Body of pancreas (tissue), 4 donors: ENCODE results near the gene MMP10. TPM values are rescaled to one million over a fixed set of nuclear protein-coding genes. Genes with fewer than 3 reads are reported as not detected.
"Not testable (repeated sequence)": the region's sequence is repeated elsewhere in the genome, so short reads cannot be mapped to it uniquely, and the experiment has no call there.

Experiments used
- ATAC-seq: fragments of 150-250 bp; one replicate; pipeline ENCODE4 v1.9.1; 2016
- DNase-seq, 4 donors: peaks; one replicate each; pipeline ENCODE4 v3.0.0-alpha.2; 2019
- H3K27ac ChIP-seq, 4 donors: fragments of 200-600 bp; sonication (generic); 1 replicate in 3 of 4; 2 replicates in 1 of 4; pipeline versions ENCODE4 v1.5.1 to v1.6.1; 2016 to 2019; ENCODE audit warnings: mild to moderate bottlenecking in 1 of 4, mixed read lengths in 1 of 4, moderate library complexity in 1 of 4
- H3K27me3 ChIP-seq, 2 donors: fragments of 200-600 bp; sonication (generic); one replicate each; pipeline ENCODE4 v1.6.0; 2016; ENCODE audit warnings: mild to moderate bottlenecking in 1 of 2
- H3K36me3 ChIP-seq, 2 donors: fragments of 200-600 bp; sonication (generic); replicated peaks in 1 of 2; 2 replicates each; pipeline ENCODE4 v1.5.1; 2016; ENCODE audit warnings: low read depth in 2 of 2; ENCODE audit not compliant: insufficient read depth in 1 of 2
- H3K4me1 ChIP-seq: fragments of 200-600 bp; sonication (generic); one replicate; pipeline ENCODE4 v1.6.0; 2016
- H3K4me3 ChIP-seq, 2 donors: fragments of 200-600 bp; sonication (generic); 1 replicate in 1 of 2; 2 replicates in 1 of 2; pipeline ENCODE4 v1.5.1; 2016 to 2019
- H3K9me3 ChIP-seq, 3 donors: fragments of 200-600 bp; sonication (generic); 1 replicate in 2 of 3; 2 replicates in 1 of 3; pipeline ENCODE4 v1.5.1; 2016
- POLR2A ChIP-seq, 3 donors: fragments of 450-650 bp; IDR thresholded peaks; one replicate each; pipeline ENCODE4 v1.6.1; 2016; ENCODE audit warnings: antibody characterized with exemption in 3 of 3, mild to moderate bottlenecking in 2 of 3
- WGBS, 2 donors: methylation state at CpG; one replicate each; pipeline ENCODE4 v1.1.5; 2017; 5-methylcytosine and 5-hydroxymethylcytosine counted together
- intact Hi-C: fragments of 100-400 bp; cut with DNase I; formaldehyde crosslinking; loops from one replicate; pipeline ENCODE4 v1.15.1; 2023
- total RNA-seq, 2 donors: library from RNA; depleted of rRNA; stranded (reverse); fragments of >200 nt; gene quantifications; one replicate each; pipeline ENCODE4 v1.1.0, GENCODE V29; 2016
- TF ChIP-seq, protein P1 (sequence below), 7 experiments: fragments of 450-650 bp in 4 of 7; fragments of 200-600 bp in 3 of 7; sonication (generic) in 3 of 7; IDR thresholded peaks; one replicate each; pipeline ENCODE4 v1.5.1; 2016 to 2019; ENCODE audit warnings: antibody characterized with exemption in 7 of 7

MMP10 gene
- total RNA-seq, 2 donors from 2014 or later = not detected

DNA sequence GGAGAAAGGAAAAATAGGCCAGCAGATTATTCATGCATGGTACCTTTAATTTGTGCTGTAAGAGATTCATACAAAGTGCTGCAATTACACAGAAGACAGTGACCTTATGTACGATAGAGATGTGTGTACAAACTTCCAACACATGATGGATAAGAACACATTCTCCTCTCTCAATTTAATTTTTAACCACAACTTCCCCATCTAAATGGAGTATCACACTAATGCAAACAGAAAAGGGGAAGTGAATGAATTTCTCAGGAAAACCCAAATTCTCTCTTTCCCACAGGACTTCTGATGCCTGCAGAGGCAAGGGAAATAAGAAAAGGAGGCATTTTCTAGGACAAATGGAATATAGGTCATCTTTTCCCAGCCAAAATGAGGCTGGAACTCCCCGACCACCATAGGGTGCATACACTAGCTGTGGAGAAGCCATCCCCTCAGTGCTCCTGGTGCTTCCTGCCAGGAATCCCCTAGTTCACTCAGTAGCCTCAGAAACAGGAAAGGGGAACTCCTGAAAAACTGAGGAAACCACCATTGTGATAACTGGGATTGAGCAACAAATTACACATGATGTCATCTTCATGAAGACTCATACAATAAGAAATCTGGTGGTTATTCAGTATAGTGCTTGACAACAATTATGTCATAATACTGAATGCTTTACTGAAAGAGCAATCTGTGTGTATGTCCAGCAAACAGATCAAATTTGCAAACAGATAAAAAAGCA, 22.4 kb downstream of the MMP10 start:
- H3K4me3 ChIP-seq = no peak overlapping the region
- ATAC-seq (peak; percentile 24), DNase-seq (peak in 1 of 4 donors; percentile 5)
- H3K27ac ChIP-seq = no peak overlapping the region
- no peak for TF ChIP-seq POLR2A (IDR thresholded peaks at IDR 0.05)
- TF ChIP-seq, protein P1, sequence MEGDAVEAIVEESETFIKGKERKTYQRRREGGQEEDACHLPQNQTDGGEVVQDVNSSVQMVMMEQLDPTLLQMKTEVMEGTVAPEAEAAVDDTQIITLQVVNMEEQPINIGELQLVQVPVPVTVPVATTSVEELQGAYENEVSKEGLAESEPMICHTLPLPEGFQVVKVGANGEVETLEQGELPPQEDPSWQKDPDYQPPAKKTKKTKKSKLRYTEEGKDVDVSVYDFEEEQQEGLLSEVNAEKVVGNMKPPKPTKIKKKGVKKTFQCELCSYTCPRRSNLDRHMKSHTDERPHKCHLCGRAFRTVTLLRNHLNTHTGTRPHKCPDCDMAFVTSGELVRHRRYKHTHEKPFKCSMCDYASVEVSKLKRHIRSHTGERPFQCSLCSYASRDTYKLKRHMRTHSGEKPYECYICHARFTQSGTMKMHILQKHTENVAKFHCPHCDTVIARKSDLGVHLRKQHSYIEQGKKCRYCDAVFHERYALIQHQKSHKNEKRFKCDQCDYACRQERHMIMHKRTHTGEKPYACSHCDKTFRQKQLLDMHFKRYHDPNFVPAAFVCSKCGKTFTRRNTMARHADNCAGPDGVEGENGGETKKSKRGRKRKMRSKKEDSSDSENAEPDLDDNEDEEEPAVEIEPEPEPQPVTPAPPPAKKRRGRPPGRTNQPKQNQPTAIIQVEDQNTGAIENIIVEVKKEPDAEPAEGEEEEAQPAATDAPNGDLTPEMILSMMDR (IDR thresholded peaks at IDR 0.05) = no peak
- WGBS, 2 donors = 26 to 30% methylated on average over 2 of the region's 2 CpGs
- no peaks in the 10 kb centered on the region for H3K9me3 ChIP-seq
- H3K4me1 ChIP-seq = no peaks in the 10 kb centered on the region
- intact Hi-C loops = no loop called here
- H3K36me3 ChIP-seq = no peaks in the 10 kb centered on the region
- H3K27me3 ChIP-seq = no peaks in the 10 kb centered on the region

DNA sequence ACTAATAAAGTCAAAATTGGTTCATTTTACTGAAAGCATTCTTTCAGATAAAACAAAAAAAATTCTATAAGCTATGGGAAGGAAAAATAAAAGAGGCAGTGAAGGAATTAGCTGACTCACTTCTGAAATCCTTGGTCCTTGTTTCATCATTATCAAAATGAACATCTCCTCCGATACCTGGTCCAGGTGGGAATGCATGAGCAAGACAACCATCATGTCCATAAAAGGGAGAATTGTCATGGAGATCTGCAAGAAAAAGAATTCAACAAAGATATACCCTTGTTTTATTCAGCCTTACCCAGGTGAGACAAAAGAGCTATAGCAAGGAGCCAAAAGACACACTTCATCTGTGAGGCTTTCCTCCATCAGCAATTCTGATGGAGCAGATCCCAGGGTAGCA, 27.2 kb downstream of the MMP10 start:
- Histone ChIP-seq H3K9me3 (no peaks in the 10 kb centered on the region), H3K27ac (no peak overlapping the region), H3K27me3 (no peaks in the 10 kb centered on the region), H3K4me3 (no peak overlapping the region), H3K4me1 (no peaks in the 10 kb centered on the region), H3K36me3 (no peaks in the 10 kb centered on the region)
- intact Hi-C loops = no loop called here
- ATAC-seq (no peak), DNase-seq (no peak)
- WGBS, 2 donors = 86 to 95% methylated on average over 1 of the region's 1 CpG
- no peak for TF ChIP-seq POLR2A (IDR thresholded peaks at IDR 0.05)
- TF ChIP-seq, protein P1 (IDR thresholded peaks at IDR 0.05) = no peak

DNA sequence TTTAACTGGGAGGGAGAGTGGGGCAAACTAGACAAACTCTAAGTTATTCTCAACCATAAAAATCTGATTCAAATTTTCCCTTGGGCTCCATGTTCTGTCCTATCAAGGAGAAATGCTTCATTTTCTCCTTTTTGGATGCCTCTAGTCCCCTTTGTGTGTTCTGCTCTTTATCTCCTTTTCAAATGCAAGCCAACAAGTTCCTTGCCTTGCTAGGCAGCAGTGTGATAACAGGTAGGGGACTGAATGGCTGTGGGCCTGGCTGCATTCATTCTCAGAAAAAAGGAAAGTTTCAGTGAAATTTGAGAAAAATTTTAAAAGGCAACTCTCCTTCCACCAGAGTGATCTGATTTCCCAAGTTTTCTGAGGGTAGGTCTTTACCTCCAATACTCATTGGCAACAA, 28.8 kb downstream of the MMP10 start:
- ATAC-seq = no peak
- Histone ChIP-seq H3K27ac (no peak overlapping the region), H3K27me3 (no peaks in the 10 kb centered on the region), H3K4me3 (no peak overlapping the region), H3K36me3 (no peaks in the 10 kb centered on the region), H3K4me1 (no peaks in the 10 kb centered on the region), H3K9me3 (no peaks in the 10 kb centered on the region)
- DNase-seq = no peak
- TF ChIP-seq, protein P1 (IDR thresholded peaks at IDR 0.05) = no peak
- intact Hi-C loops = no loop called here

DNA sequence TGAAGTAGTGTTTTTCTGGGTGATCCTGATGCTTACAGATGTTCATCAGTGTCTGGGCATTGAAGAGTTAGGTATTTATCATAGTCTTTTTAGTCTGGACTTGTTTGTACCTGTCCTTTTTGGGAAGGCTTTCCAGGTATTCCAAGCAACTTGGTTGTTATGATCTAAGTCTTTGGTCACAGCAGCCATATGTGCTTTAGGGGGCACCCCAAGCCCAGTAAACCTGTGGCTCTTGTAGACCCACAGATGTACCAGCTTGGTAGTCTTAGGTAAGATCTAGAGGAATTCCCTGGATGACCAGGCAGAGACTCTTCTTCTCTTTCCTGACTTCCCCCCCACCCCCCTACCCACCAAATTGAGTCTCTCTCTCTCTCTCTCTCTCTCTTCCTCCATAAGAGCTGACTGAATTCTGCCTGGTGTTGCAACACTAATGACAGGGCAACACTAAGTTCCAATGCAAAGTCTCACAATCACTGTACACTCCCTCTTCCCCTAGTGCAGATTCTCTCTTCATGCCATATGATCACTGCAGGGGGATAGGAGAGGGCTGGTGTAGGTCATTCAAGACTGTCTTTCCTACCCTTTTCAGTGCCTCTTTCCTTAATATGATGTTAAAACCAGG, 31.2 kb downstream of the MMP10 start:
- Histone ChIP-seq H3K4me3 (no peak overlapping the region), H3K27ac (no peak overlapping the region), H3K4me1 (no peaks in the 10 kb centered on the region), H3K36me3 (no peaks in the 10 kb centered on the region), H3K27me3 (no peaks in the 10 kb centered on the region), H3K9me3 (no peaks in the 10 kb centered on the region)
- ATAC-seq (no peak), DNase-seq (no peak)
- TF ChIP-seq, protein P1 (IDR thresholded peaks at IDR 0.05) = no peak
- TF ChIP-seq POLR2A (IDR thresholded peaks at IDR 0.05) = no peak
- intact Hi-C loops = no loop called here

DNA sequence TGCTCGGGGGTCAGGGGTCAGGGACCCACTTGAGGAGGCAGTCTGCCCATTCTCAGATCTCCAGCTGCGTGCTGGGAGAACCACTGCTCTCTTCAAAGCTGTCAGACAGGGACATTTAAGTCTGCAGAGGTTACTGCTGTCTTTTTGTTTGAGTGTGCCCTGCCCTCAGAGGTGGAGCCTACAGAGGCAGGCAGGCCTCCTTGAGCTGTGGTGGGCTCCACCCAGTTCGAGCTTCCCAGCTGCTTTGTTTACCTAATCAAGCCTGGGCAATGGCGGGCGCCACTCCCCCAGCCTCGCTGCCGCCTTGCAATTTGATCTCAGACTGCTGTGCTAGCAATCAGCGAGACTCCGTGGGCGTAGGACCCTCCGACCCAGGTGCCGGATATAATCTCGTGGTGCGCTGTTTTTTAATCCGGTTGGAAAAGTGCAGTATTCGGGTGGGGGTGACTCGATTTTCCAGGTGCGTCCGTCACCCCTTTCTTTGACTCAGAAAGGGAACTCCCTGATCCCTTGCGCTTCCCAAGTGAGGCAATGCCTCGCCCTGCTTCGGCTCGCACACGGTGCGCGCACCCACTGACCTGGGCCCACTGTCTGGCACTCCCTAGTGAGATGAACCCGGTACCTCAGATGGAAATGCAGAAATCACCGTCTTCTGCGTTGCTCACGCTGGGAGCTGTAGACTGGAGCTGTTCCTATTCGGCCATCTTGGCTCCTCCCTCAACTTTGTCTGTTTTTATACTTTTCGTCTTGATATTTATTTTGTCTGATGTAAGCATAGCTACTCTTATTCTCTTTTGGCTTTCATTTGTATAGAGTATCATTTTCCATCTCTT, 33.5 kb downstream of the MMP10 start:
- H3K4me3 ChIP-seq, ATAC-seq, H3K27ac ChIP-seq, H3K36me3 ChIP-seq, intact Hi-C loops, H3K9me3 ChIP-seq, DNase-seq, H3K27me3 ChIP-seq, H3K4me1 ChIP-seq: not testable (repeated sequence)
- 69 to 75% methylated on average over 18 to 31 of the region's 32 CpGs for WGBS, 2 donors
